Tibial nerve (tissue), 4 donors: Measurements from ENCODE around the gene TENT4A.

ENCODE experiments used
- EP300 ChIP-seq, 2 donors: sonication (generic); formaldehyde crosslinking; IDR thresholded peaks; one replicate each; pipeline ENCODE4 v1.6.1; 2017; ENCODE audit warnings: antibody characterized with exemption in 2 of 2, mild to moderate bottlenecking in 1 of 2
- TF ChIP-seq, protein P1 (sequence below), 5 experiments: fragments of 200-600 bp in 3 of 5; fragments of 450-650 bp in 2 of 5; sonication (generic) in 3 of 5; IDR thresholded peaks; one replicate each; pipeline ENCODE4 v1.5.1; 2016 to 2019; ENCODE audit warnings: antibody characterized with exemption in 5 of 5, mild to moderate bottlenecking in 3 of 5, moderate library complexity in 2 of 5

- TF ChIP-seq, protein P1, sequence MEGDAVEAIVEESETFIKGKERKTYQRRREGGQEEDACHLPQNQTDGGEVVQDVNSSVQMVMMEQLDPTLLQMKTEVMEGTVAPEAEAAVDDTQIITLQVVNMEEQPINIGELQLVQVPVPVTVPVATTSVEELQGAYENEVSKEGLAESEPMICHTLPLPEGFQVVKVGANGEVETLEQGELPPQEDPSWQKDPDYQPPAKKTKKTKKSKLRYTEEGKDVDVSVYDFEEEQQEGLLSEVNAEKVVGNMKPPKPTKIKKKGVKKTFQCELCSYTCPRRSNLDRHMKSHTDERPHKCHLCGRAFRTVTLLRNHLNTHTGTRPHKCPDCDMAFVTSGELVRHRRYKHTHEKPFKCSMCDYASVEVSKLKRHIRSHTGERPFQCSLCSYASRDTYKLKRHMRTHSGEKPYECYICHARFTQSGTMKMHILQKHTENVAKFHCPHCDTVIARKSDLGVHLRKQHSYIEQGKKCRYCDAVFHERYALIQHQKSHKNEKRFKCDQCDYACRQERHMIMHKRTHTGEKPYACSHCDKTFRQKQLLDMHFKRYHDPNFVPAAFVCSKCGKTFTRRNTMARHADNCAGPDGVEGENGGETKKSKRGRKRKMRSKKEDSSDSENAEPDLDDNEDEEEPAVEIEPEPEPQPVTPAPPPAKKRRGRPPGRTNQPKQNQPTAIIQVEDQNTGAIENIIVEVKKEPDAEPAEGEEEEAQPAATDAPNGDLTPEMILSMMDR (IDR thresholded peaks at IDR 0.05), result no peak
- no peak for TF ChIP-seq EP300 (IDR thresholded peaks at IDR 0.05)
These were observed 37.1 kb downstream of the TENT4A start for GRCh38 chr5:6750142-6750840.
